NCI-H187 treated with DMSO at 0.1 percent for 48 hours (cell line): ENCODE results near the gene RMI1.
"Not testable (repeated sequence)": the region's sequence is repeated elsewhere in the genome, so short reads cannot be mapped to it uniquely, and the experiment has no call there.

Source experiments
- DNase-seq: peaks from one replicate; lab custom pipeline; 2025; lab: John Stamatoyannopoulos, UW

Gene RMI1

DNA sequence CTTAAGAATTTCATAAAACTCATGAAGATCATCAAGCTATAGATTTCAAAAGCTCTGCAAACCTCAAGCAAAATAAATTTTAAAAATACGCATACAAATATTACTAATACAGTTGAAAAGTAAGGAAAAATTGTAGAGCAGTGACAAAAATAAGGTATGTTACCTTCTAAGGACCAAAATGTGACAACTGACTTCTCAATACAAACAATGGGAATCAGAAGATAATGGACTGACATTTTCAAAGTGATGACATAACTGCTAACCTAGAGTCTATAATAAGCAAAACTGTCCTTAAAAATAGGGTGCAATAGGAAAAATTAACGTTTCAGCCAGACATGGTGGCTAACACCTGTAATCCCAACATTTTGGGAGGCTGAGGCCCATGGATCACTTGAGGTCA is 27.1 kb downstream of the RMI1 start:
- DNase-seq, result no peak

DNA sequence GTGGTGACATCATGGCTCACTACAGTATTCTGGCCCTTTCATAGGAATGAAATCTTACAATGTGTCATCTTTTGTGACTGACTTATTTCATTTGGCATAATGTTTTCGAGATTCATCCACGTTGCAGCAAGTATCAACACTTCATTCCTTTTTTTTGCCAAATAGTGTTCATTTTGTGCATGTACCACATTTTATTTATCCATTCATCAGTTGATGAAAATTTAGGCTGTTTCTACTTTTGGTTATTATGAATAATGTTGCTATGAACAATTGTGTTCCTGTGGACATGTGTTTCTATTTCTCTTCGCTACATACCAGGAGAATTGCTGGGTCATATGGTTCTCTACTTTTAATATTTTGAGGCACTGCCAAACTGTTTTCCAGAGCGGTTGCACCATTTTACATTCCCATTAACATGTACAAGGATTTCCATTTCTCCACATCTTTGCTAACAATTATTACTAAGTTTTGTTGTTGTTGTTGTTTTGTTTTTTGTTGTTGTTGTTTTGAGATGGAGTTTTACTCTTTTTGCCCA is 43.5 kb downstream of the RMI1 start:
- DNase-seq, result no peak

DNA sequence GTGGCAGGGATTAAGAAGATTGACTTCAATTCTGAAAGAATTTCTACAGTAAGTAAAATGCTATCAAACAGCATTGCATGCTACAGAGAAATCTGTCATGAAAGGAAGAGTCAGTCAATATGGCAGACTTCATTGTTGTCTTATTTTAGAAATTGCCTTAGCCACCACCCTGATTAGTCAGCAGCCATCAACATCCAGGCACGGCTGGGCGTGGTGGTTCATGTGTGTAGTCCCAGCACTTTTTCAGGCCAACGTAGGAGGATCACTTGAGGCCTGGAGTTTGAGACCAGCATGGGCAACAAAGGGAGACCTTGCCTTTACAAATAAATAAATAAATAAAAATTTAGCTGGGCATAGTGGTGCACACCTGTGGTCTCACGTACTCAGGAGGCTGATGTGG is 46.6 kb downstream of the RMI1 start:
- no peak for DNase-seq

DNA sequence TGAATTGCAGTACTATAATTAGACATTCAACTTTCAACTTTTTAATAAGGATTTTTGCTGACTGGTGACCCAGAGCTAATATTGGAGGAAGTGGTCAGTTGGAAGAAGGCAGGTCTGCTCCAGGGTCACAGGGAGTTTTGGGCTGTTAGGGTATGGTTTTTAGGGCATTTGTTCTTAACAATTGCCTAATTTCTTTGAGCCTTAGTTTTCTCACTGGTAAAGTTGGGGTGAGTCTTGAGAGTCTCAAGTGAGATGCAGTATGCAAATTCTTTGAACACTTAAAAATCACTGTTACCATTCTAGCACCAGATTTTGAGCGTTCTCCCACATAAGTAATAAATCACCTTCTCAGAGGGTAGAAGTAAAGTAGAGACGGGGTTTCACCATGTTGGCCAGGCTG is 50.9 kb downstream of the RMI1 start:
- DNase-seq, result no peak

DNA sequence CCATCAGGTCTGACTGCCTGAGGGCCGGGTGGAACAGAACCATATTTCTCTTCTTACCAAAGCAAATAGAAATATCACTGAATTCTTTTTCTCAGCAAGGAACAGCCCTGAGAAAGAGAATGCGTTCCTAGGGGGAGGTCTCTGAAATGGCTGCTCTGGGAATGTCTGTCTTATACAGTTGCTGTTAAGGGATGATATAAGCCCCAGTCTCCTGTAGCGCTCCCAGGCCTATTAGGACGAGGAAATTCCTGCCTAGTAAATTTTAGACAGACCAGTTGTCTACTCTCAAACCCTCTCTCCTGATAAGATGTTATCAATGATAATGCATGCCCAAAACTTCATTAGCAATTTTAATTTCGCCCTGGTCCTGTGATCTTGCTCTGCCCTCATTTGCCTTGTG is 61.3 kb downstream of the RMI1 start:
- not testable (repeated sequence) for DNase-seq

DNA sequence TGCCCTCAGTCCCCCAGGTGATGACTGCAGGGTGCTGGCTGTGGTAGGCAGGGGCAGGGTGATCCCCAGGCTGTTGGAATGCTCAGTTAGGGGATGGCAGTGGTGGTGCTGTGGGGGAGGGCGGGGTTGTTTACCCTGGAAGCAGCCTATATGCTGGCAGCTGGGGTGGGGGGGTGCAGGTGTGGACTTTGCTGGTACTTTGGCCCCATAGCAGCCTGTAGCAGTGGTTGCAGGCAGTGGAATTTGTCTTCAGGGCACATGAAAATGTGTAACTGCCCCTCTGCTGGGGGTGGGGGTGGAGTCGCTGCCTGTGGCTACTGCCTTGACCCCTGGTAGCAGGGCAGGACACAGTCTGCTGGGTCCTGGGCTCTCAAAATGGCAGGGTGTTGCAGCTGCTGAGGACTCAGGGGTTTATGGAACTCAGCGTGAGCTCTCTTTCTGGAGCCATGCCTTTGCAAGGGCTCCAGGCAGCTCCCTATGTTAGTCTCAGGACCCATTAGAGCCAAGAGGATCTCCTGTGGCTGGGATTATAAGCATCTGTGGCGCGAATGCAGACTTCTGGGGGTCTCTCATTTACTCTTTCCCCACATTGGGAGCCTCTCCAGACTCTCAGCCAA is 65.0 kb downstream of the RMI1 start:
- DNase-seq, result no peak
